OCI-LY7 (cell line): Measurements from ENCODE around the gene GSG1L. TPM values are rescaled to one million over a fixed set of nuclear protein-coding genes. Genes with fewer than 3 reads are reported as not detected.

Source experiments
- BruUV-seq: library from RNA; stranded (reverse); fragments of 400-500 nt; replicated peaks from 2 replicates; lab custom pipeline; 2021; lab: Mats Ljungman, UMichigan
- CTCF ChIA-PET: fragments of 300-600 bp; sonication (Branson Sonifier 250); formaldehyde crosslinking; loops from one replicate; lab custom pipeline; 2022; ENCODE audit warnings: antibody characterized with exemption; ENCODE audit not compliant: unreplicated experiment; lab: Charles Lee
- POLR2A ChIA-PET: fragments of 300-600 bp; sonication (Branson Sonifier 250); formaldehyde crosslinking; loops from one replicate; lab custom pipeline; 2022; ENCODE audit warnings: antibody characterized with exemption; lab: Charles Lee
- DNase-seq: peaks from one replicate; pipeline ENCODE4 v3.0.0-alpha.2; 2015; ENCODE audit warnings: low spot score
- H2AFZ ChIP-seq: fragments of 200-600 bp; sonication (generic), shearing (Covaris generic); 2 replicates; pipeline ENCODE4 v1.6.1; 2014; ENCODE audit warnings: mild to moderate bottlenecking, antibody characterized with exemption, low read length, moderate library complexity
- H3K27ac ChIP-seq: fragments of 200-600 bp; sonication (generic); 2 replicates; pipeline ENCODE4 v1.5.1; 2014; ENCODE audit warnings: mixed run types, low read depth, mild to moderate bottlenecking, moderate library complexity, low read length, inconsistent platforms; ENCODE audit not compliant: poor library complexity, severe bottlenecking
- H3K36me3 ChIP-seq: fragments of 200-600 bp; sonication (generic); 2 replicates; pipeline ENCODE4 v1.6.1; 2014; ENCODE audit warnings: mild to moderate bottlenecking, antibody characterized with exemption, low read length, moderate library complexity, mixed read lengths; ENCODE audit not compliant: insufficient read depth
- H3K4me1 ChIP-seq: fragments of 200-600 bp; sonication (generic); 2 replicates; pipeline ENCODE4 v1.5.1; 2014; ENCODE audit warnings: mild to moderate bottlenecking, low read length; ENCODE audit not compliant: insufficient read depth, poor library complexity, severe bottlenecking
- H3K4me2 ChIP-seq: fragments of 200-600 bp; sonication (generic); 2 replicates; pipeline ENCODE4 v1.6.1; 2014; ENCODE audit warnings: mild to moderate bottlenecking, low read length
- H3K4me3 ChIP-seq: fragments of 200-600 bp; sonication (generic); 2 replicates; pipeline ENCODE4 v1.5.1; 2014; ENCODE audit warnings: mild to moderate bottlenecking, low read depth, low read length; ENCODE audit not compliant: poor library complexity, severe bottlenecking
- H3K79me2 ChIP-seq: fragments of 200-600 bp; sonication (generic); 2 replicates; pipeline ENCODE4 v1.6.1; 2016; ENCODE audit warnings: low read depth, mild to moderate bottlenecking, low read length, moderate library complexity, mixed read lengths; ENCODE audit not compliant: insufficient read depth
- H3K9me2 ChIP-seq: fragments of 200-600 bp; sonication (generic); 2 replicates; pipeline ENCODE4 v1.6.1; 2016; ENCODE audit warnings: mild to moderate bottlenecking, low read length, mixed read lengths; ENCODE audit not compliant: insufficient read depth
- H3K9me3 ChIP-seq: fragments of 200-600 bp; sonication (generic); 2 replicates; pipeline ENCODE4 v1.6.1; 2014; ENCODE audit warnings: mild to moderate bottlenecking, mixed run types, low read length, mixed read lengths
- H4K20me1 ChIP-seq: fragments of 200-600 bp; sonication (generic); 2 replicates; pipeline ENCODE4 v1.6.1; 2014; ENCODE audit warnings: mild to moderate bottlenecking, antibody characterized with exemption, low read length, moderate library complexity, mixed read lengths; ENCODE audit not compliant: insufficient read depth
- CTCF ChIP-seq: fragments of 200-600 bp; sonication (generic); conservative IDR thresholded peaks from 2 replicates; pipeline ENCODE4 v1.5.1; 2014; ENCODE audit warnings: mild to moderate bottlenecking, antibody characterized with exemption, low read length, moderate library complexity, mixed read lengths
- EZH2phosphoT487 ChIP-seq: fragments of 200-600 bp; sonication (generic); IDR thresholded peaks from 2 replicates; pipeline ENCODE4 v1.6.1; 2018; ENCODE audit warnings: low read depth, borderline replicate concordance, mild to moderate bottlenecking, mixed run types, antibody characterized with exemption, low read length, moderate library complexity, mixed read lengths
- intact Hi-C: fragments of 100-400 bp; cut with micrococcal nuclease; formaldehyde crosslinking; loops from one replicate; pipeline ENCODE4 v1.10.0; 2022; ENCODE audit not compliant: unreplicated experiment
- total RNA-seq, 2 experiments: library from RNA; depleted of rRNA in 1 of 2; stranded (reverse); fragments of >200 nt in 1 of 2; shearing (Covaris generic) in 1 of 2; gene quantifications; 2 replicates each; pipeline ENCODE4 v1.2.3, GENCODE V29; 2014 to 2022

The GSG1L gene
- total RNA-seq, 2 experiments from 2014 or later, result not detected

- Histone ChIP-seq H3K9me3 (no peaks in the 10 kb centered on the region), H3K9me2 (no peaks in the 10 kb centered on the region), H3K36me3 (no peaks in the 10 kb centered on the region), H3K4me3 (no peak overlapping the region), H3K4me1 (no peaks in the 10 kb centered on the region), H4K20me1 (no peaks in the 10 kb centered on the region), H3K27ac (no peak overlapping the region), H3K4me2 (no peak overlapping the region), H3K79me2 (no peaks in the 10 kb centered on the region), H2AFZ (no peak overlapping the region)
- intact Hi-C loops, result no loop called here
- ChIA-PET POLR2A (interaction anchor here (0.6 kb wide), 1 partner anchor 37 kb away, joined by 3 read pairs; no protein-coding TSS in a partner anchor), CTCF (no interaction called here)
- DNase-seq, result no peak
- TF ChIP-seq CTCF (no peak), EZH2phosphoT487 (no peak)
- no TSS peak for BruUV-seq
These were observed 161.6 kb downstream of the GSG1L start for GRCh38 chr16:27901956-27902355.

GRCh38 chr16:27899736-27900135 lies 163.8 kb downstream of the GSG1L start:
- Histone ChIP-seq H2AFZ (no peak overlapping the region), H3K79me2 (no peaks in the 10 kb centered on the region), H3K9me3 (no peaks in the 10 kb centered on the region), H3K4me2 (no peak overlapping the region), H4K20me1 (no peaks in the 10 kb centered on the region), H3K4me3 (no peak overlapping the region), H3K36me3 (no peaks in the 10 kb centered on the region), H3K27ac (no peak overlapping the region), H3K4me1 (no peaks in the 10 kb centered on the region), H3K9me2 (no peaks in the 10 kb centered on the region)
- ChIA-PET POLR2A (no interaction called here), CTCF (no interaction called here)
- TF ChIP-seq CTCF (no peak), EZH2phosphoT487 (no peak)
- no TSS peak for BruUV-seq
- DNase-seq, result no peak
- intact Hi-C loops, result no loop called here

- DNase-seq, result no peak
- Histone ChIP-seq H4K20me1 (no peaks in the 10 kb centered on the region), H3K9me3 (no peaks in the 10 kb centered on the region), H3K27ac (no peak overlapping the region), H2AFZ (no peak overlapping the region), H3K4me2 (no peak overlapping the region), H3K36me3 (no peaks in the 10 kb centered on the region), H3K4me3 (no peak overlapping the region), H3K4me1 (no peaks in the 10 kb centered on the region), H3K9me2 (no peaks in the 10 kb centered on the region), H3K79me2 (no peaks in the 10 kb centered on the region)
- CTCF ChIA-PET, result no interaction called here
- intact Hi-C loops, result no loop called here
- no peak for TF ChIP-seq CTCF
- no peak for TF ChIP-seq EZH2phosphoT487
- BruUV-seq, result no TSS peak
- POLR2A ChIA-PET, result no interaction called here
These were observed 169.1 kb downstream of the GSG1L start for GRCh38 chr16:27894386-27894785.
